ENCODE results near the gene TTC19.
"Not testable (repeated sequence)": the region's sequence is repeated elsewhere in the genome, so short reads cannot be mapped to it uniquely, and the experiment has no call there.

Gene TTC19

DNA sequence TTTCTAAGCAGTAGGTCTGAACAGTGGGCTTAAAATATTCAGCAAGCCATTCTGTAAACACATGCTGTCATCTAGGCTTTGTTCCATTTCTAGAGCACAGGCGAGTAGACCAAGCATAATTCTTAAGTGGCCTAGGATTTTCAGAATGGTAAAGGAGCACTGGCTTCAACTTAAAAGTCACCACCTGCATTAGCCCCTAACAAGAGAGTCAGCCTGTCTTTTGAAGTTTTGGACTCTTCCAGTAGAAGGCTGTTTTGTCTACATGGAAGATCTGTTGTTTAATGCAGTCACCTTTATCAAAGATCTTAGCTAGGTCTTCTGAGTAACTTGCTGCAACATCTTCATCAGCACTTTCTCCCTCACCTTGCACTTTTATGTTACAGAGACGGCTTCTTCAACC lies 36.6 kb downstream of the TTC19 start:
- no peak for DNase-seq

DNA sequence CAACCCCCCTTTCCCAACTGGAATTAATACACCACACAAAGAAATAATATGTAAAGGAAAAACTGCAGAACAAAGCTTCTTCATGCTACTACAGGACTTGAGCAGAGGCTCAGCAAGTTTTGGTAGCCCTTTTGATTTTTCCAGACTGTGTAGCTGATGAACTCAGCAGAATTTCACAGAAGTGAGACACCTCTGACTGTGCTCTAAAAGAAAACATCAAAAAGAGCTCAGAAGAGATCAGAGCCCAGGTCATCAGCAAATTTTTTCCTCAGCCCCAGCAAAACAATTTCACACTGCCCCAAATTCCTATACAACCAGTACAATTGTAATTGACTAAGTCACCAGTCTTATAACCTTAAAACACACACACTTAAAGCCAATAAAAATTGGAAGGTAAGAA lies 38.0 kb downstream of the TTC19 start:
- DNase-seq = no peak

GRCh38 chr17:16040710-16041251 lies 41.2 kb downstream of the TTC19 start:
- DNase-seq = no peak

- DNase-seq = no peak
These were observed 44.9 kb downstream of the TTC19 start for GRCh38 chr17:16044487-16044886.

DNA sequence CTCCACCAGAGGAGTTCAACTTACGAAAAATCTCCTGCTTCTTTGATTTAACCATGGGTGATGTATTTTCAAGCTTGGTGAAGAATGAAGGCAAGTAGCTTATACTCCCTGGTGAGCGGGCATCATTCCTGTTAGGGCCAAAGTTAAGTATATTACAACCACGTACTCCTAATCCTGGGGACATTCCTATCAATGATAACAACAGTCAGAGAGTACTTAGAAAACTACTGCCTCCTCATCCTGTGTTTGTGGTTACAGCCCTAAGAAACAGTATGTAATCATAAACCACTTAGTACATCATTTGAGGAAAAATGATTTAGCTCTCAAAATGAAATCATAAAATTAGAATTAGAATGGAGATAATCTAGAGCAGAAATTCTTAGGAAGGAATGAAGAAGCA lies 47.3 kb downstream of the TTC19 start:
- DNase-seq = no peak

GRCh38 chr17:16048811-16049449 lies 49.3 kb downstream of the TTC19 start:
- DNase-seq = no peak

DNA sequence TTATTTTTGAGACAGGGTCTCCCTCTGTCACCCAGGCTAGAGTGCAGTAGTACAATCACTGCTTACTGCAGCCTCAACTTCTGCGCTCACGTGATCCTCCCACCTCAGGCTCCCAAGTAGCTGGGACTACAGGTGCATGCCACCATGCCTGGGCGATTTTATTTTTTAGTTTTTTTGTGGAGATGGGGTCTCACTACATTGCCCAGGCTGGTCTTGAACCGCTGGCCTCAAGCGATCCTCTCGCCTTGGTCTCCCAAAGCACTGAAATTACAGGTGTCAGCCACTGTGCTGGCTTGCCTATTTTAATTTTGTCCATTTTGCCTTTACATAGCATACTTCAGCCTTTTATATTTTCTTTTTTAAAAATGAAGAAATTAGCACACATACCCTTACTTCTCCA lies 51.2 kb downstream of the TTC19 start:
- no peak for DNase-seq

DNA sequence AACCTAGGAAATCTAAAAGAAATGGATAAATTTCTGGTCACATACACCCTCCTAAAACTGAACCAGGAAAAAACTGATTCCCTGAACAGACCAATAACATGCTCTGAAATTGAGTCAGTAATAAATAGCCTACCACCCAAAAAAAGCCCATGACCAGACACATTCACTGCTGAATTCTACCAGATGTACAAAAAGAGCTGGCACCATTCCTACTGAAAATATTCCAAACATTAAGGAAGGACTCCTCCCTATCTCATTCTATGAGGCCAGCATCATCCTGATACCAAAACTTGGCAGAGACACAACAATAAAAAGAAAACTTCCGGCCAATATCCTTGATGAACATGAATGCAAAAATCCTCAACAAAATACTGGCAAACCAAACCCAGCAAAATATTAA lies 52.9 kb downstream of the TTC19 start:
- no peak for DNase-seq

DNA sequence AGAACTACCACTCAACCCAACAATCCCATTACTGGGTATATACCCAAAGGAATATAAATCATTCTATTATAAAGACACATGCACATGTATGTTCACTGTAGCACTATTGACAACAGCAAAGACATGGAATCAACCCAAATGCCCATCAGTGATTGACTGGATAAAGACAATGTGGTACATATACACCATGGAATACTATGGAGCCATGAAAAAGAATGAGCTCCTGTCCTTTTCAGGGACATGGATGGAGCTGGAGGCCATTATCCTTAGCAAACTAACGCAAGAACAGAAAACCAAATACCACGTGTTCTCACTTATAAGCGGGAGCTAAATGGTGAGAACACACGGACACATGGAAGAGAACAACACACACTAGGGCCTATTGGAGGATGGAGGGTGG lies 55.5 kb downstream of the TTC19 start:
- DNase-seq = not testable (repeated sequence)

GRCh38 chr17:16061631-16062030 lies 62.0 kb downstream of the TTC19 start:
- DNase-seq = no peak

DNA sequence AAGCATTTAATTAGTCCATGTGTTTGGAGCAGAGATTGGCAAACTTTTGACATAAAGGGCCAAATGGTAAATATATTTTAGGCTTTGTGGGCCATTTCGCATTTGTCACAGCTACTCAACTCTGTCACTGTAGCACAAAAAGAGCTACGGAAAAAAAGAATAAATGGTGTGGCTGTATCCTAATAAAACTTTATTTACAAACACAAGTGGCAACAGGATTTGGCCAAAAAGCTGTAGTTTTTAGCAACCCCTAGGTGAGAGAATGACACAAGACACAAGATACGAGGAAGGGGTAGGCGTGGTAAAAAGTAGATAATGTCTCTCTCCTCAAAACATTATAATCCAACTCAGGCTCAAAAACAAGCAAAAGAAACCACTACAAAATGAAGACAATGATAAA lies 66.5 kb downstream of the TTC19 start:
- DNase-seq = no peak

DNA sequence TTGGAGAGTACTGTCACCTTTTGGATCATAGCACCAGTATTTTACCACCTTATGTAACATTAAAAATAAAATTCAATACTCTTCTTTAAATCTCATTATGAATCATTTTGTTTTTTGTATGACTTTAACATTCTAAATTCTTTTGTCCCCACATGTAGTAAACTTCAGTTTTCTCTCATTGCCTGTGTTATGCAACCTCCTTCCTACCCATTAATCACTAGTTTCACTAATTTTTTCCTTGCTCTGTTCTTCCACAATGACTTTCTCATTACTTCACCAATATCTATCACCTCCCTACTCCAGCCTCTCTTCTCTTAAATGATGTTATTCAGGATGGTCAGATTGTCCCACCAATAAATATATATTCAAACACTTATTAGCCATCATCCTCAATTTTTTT lies 68.7 kb downstream of the TTC19 start:
- DNase-seq = no peak

DNA sequence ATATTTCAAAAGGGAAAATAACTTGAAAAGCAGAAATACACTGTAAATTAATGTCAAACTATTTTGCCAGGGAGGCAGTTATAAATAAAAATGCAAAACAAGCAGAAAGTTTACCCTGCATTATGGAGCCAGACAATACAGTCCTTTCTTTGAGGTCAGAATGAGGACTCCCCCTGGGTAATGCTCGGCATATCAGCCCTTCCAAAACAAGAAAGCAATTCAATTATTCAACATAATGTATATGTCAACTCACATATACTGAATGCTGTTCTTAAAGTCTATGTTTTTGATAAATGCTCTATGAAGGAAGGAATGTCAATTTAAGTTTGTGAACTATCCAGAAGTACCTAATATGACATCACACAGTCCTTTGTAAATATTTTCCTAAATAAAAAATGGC lies 72.4 kb downstream of the TTC19 start:
- no peak for DNase-seq

DNA sequence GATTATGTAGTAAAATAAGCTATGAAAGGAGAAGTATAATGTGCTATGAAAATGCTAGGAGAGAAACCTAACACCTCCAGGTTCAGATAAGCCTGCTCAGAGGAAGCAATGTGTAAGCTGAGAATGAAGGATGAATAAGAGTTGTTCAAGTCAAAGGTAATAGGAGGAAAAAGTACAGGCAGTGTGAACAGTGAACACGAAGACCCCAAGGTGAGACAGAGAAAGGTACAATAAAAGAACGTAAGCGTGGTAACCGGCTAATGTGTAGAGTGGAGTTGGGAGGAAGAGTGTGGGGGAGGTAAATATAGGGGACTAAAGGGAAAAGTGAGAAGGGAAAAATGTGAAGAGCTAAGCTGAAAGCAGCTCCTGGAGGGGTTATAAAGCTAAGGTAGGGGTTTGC lies 74.2 kb downstream of the TTC19 start:
- no peak for DNase-seq

- DNase-seq = no peak
These were observed 74.8 kb downstream of the TTC19 start for GRCh38 chr17:16074423-16074822.

DNA sequence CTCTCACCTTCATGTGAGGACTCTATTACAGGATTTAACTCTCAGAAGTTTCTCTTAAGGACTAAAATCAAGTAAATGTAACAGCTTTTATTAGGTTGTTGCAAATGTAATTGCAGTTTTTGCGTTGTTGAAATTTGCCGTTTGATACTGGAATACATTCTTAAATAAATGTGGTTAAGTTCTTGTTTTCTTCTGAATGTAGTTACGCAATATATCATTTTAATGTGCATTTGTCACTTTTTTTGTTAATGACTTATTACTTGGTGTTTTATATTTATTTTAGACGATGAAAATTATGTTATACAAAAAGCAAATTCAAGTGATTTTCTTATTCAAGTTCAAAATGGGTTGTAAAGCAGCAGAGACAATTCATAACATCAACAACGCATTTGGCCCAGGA lies 76.3 kb downstream of the TTC19 start:
- no peak for DNase-seq

All from kidney glomerular epithelial cell (primary cell).